Small intestine (tissue), 7 donors: ENCODE data around the gene USP48. TPM values are rescaled to one million over a fixed set of nuclear protein-coding genes. Genes with fewer than 3 reads are reported as not detected.

Experiments used
- DNase-seq, 2 donors: peaks; one replicate each; pipeline versions ENCODE4 v3.0.0 to v3.0.0-alpha.2; 2013
- FAIRE-seq: peaks from 2 replicates; lab custom pipeline; 2012; peaks lifted over from hg19 to GRCh38; lab: Jason Lieb, UNC
- H3K27ac ChIP-seq, 3 donors: one replicate each; pipeline ENCODE4 v1.5.1; 2013; ENCODE audit warnings: low read length in 2 of 3, mild to moderate bottlenecking in 2 of 3, control low read depth in 1 of 3, inconsistent platforms in 1 of 3, low read depth in 1 of 3, moderate library complexity in 1 of 3
- H3K27me3 ChIP-seq, 3 donors: one replicate each; pipeline ENCODE4 v1.6.1; 2013; ENCODE audit warnings: low read length in 3 of 3, inconsistent platforms in 1 of 3; ENCODE audit not compliant: control insufficient read depth in 3 of 3, insufficient read depth in 3 of 3
- H3K36me3 ChIP-seq, 3 donors: one replicate each; pipeline ENCODE4 v1.6.1; 2013; ENCODE audit warnings: low read length in 3 of 3, inconsistent platforms in 1 of 3, low read depth in 1 of 3, mild to moderate bottlenecking in 1 of 3, moderate library complexity in 1 of 3; ENCODE audit not compliant: control insufficient read depth in 3 of 3, insufficient read depth in 2 of 3
- H3K4me1 ChIP-seq, 3 donors: one replicate each; pipeline ENCODE4 v1.6.1; 2013; ENCODE audit warnings: low read length in 2 of 3, inconsistent platforms in 1 of 3, low read depth in 1 of 3, mild to moderate bottlenecking in 1 of 3, moderate library complexity in 1 of 3; ENCODE audit not compliant: control insufficient read depth in 3 of 3, insufficient read depth in 2 of 3
- H3K4me3 ChIP-seq, 3 donors: one replicate each; pipeline ENCODE4 v1.5.1; 2013; ENCODE audit warnings: low read length in 3 of 3, control low read depth in 1 of 3, inconsistent platforms in 1 of 3, low read depth in 1 of 3, mild to moderate bottlenecking in 1 of 3, moderate library complexity in 1 of 3
- H3K9me3 ChIP-seq, 2 donors: one replicate each; pipeline ENCODE4 v1.6.1; 2013; ENCODE audit warnings: low read depth in 1 of 2, low read length in 1 of 2; ENCODE audit not compliant: control insufficient read depth in 2 of 2, insufficient read depth in 1 of 2
- WGBS, 3 donors: extraction: QIAGEN DNeasy Blood & Tissue Kit; methylation state at CpG; one replicate each; pipeline ENCODE4 v1.1.7; 2013; 5-methylcytosine and 5-hydroxymethylcytosine counted together
- polyA plus RNA-seq, 4 donors: library from polyadenylated mRNA; stranded (reverse) in 3 of 4; unstranded in 1 of 4; fragments of 200-250 nt in 3 of 4; fragments of 120-200 nt in 1 of 4; gene quantifications; one replicate each; pipeline versions ENCODE4 v1.2.1 to v1.2.3, GENCODE V29; 2013
- donor health status: healthy with polysubstance abuse.
- donor health status: control.
- donor health status: control.
- donor health status: Bipolar disorder and iron deficiency.
- donor health status: healthy.

The USP48 gene
- polyA plus RNA-seq, 4 donors, result 15.1 to 43.1 (median 17.8) TPM

- Histone ChIP-seq H3K27ac (no peak overlapping the region), H3K4me1 (peaks cover 0 to 4% (median 0%) of the 10 kb centered on the region in 3 donors), H3K36me3 (peaks cover 0 to 5% (median 0%) of the 10 kb centered on the region in 3 donors), H3K4me3 (no peak overlapping the region), H3K9me3 (no peaks in the 10 kb centered on the region), H3K27me3 (no peaks in the 10 kb centered on the region)
- WGBS, 3 donors, result 83 to 89% (median 88%) methylated on average over 19 of the region's 19 CpGs
- no peak for FAIRE-seq
- no peak for DNase-seq
Observed at GRCh38 chr1:21641967-21642739, 140.8 kb downstream of the USP48 start.

DNA sequence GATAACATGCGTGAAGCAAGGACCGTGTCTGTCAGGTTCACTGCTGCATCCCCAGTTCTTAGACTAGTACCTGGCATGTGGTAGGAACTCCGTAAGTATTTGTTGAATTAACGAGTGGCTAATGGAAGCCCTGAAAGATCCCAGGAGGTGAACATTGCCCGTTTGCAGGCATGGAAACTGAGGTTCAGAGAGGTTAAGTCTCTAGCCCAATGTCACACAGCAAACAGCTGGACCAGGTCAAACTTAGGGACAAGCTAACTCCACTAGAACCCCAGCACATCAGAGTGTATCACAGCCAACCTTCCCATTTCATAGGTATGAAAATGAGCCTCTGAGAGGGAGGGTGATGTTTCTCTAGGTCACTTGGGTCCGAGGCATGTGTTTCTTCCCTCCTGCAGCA is 141.4 kb downstream of the USP48 start:
- 81 to 84% (median 83%) methylated on average over 6 of the region's 6 CpGs for WGBS, 3 donors
- FAIRE-seq (no peak), DNase-seq (no peak)
- Histone ChIP-seq H3K27me3 (no peaks in the 10 kb centered on the region), H3K27ac (no peak overlapping the region), H3K36me3 (peaks cover 0 to 5% (median 0%) of the 10 kb centered on the region in 3 donors), H3K4me3 (no peak overlapping the region), H3K9me3 (no peaks in the 10 kb centered on the region), H3K4me1 (peaks cover 0 to 4% (median 0%) of the 10 kb centered on the region in 3 donors)

DNA sequence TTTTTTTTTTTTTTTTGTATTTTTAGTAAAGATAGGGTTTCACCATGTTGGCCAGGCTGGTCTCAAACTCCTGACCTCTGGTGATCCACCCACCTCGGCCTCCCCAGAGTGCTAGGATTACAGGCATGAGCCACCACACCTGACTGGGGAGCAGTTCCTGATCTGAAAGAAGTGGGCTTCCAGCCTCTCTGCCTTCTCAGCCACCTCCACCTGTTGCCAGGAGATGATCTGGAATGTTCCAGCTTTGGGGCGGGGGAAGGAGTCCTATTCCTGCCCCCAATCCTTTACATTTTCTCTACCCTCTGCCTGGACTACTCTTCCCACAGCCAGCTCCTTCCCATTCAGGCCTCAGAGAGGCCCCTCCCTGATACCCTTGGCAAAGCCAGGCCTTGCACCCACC is 141.9 kb downstream of the USP48 start:
- no peak overlapping the region for H3K4me3 ChIP-seq
- no peaks in the 10 kb centered on the region for H3K27me3 ChIP-seq
- H3K27ac ChIP-seq, result no peak overlapping the region
- 91 to 100% (median 95%) methylated on average over 2 of the region's 2 CpGs for WGBS, 3 donors
- no peak for DNase-seq
- FAIRE-seq, result no peak
- no peaks in the 10 kb centered on the region for H3K9me3 ChIP-seq
- peaks cover 0 to 4% (median 0%) of the 10 kb centered on the region in 3 donors for H3K4me1 ChIP-seq
- H3K36me3 ChIP-seq, result peaks cover 0 to 5% (median 0%) of the 10 kb centered on the region in 3 donors

- no peak overlapping the region for H3K27ac ChIP-seq
- no peaks in the 10 kb centered on the region for H3K9me3 ChIP-seq
- peaks cover 0 to 4% (median 0%) of the 10 kb centered on the region in 3 donors for H3K4me1 ChIP-seq
- no peak overlapping the region for H3K4me3 ChIP-seq
- FAIRE-seq (no peak), DNase-seq (no peak)
- WGBS, 3 donors, result 90 to 95% (median 94%) methylated on average over 6 of the region's 6 CpGs
- H3K27me3 ChIP-seq, result no peaks in the 10 kb centered on the region
- peaks cover 0 to 5% (median 0%) of the 10 kb centered on the region in 3 donors for H3K36me3 ChIP-seq
Observed at GRCh38 chr1:21640653-21641052, 142.3 kb downstream of the USP48 start.

GRCh38 chr1:21639594-21640041 is 143.3 kb downstream of the USP48 start:
- Histone ChIP-seq H3K27ac (peak overlapping the region in 2 of 3 donors; percentile 2 to 29), H3K4me1 (peaks cover 0 to 4% (median 0%) of the 10 kb centered on the region in 3 donors), H3K36me3 (peaks cover 0 to 5% (median 0%) of the 10 kb centered on the region in 3 donors), H3K9me3 (no peaks in the 10 kb centered on the region), H3K4me3 (no peak overlapping the region), H3K27me3 (no peaks in the 10 kb centered on the region)
- peak; percentile 46 to 47 for DNase-seq
- 41 to 55% (median 49%) methylated on average over 17 to 24 of the region's 24 CpGs for WGBS, 3 donors
- FAIRE-seq, result no peak

DNA sequence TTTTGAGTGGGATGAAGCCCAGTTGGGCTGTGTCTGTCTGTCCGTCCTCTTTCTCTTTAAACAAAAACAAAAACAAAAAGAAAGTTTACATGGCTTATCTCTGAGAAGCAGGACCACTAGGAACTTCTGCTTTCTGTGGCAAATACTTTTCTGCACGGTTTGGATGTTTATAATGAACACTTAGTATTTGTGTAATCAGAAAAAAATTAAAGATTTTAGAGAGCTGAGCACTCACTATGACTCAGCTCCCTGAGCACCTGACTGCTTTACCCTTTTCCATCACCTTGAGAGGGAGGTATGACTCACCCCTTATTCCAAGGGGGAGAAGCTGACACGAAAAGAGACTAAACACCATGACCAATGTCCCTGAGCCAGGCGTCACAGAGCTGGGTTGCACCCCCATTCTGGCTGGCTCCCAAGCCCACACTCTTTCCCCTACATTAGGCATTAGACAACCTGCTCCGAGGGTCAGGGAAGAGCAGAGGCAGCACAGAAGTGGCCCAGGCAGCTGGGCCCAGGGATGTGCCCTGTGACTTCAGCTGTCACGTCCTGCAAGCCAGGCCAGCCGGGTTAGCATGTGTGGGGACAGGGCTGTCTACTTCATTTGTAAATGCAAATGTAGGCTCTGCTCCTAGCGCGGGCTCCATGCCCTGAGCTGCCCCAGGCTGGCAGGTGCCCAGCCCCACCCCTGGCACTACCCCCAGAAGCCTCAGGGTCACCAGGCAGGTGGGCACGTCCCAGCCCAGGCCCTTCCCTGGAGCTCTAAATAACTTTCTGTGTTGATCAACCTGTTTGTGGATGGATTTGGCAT is 144.2 kb downstream of the USP48 start:
- peak; percentile 57 to 65 for DNase-seq
- Histone ChIP-seq H3K36me3 (peaks cover 0 to 5% (median 0%) of the 10 kb centered on the region in 3 donors), H3K4me3 (no peak overlapping the region), H3K27me3 (no peaks in the 10 kb centered on the region), H3K27ac (peak overlapping the region in 2 of 3 donors; percentile 31), H3K4me1 (peaks cover 0 to 7% (median 0%) of the 10 kb centered on the region in 3 donors), H3K9me3 (no peaks in the 10 kb centered on the region)
- 7 to 25% (median 13%) methylated on average over 10 of the region's 10 CpGs for WGBS, 3 donors
- FAIRE-seq, result no peak

DNA sequence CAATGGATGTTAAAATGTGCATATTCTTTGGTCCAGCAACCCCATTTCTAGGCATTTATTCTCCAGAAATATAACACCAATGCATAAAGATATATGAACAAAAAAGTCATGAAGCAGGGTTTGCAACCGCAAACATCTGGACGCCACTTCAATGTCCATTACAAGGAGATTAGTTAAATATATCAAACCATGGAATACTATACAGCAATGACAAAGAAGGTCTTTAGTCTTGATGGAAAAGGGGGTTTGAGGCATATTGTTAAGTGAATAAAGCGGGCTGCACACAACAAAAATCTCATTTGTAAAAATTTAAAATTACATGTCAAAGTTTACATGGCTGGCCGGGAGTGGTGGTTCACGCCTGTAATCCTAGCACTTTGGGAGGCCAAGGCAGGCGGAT is 145.4 kb downstream of the USP48 start:
- DNase-seq (no peak), FAIRE-seq (no peak)
- WGBS, 3 donors, result 86 to 95% (median 94%) methylated on average over 6 of the region's 6 CpGs
- Histone ChIP-seq H3K9me3 (no peaks in the 10 kb centered on the region), H3K27ac (no peak overlapping the region), H3K4me1 (peaks cover 0 to 7% (median 0%) of the 10 kb centered on the region in 3 donors), H3K4me3 (no peak overlapping the region), H3K36me3 (peaks cover 0 to 3% (median 0%) of the 10 kb centered on the region in 3 donors), H3K27me3 (no peaks in the 10 kb centered on the region)

- peaks cover 0 to 17% (median 0%) of the 10 kb centered on the region in 3 donors for H3K4me1 ChIP-seq
Observed at GRCh38 chr1:21636029-21636428, 146.9 kb downstream of the USP48 start.

More at GRCh38 chr1:21636029-21636428, 146.9 kb downstream of the USP48 start:
- Histone ChIP-seq H3K9me3 (no peaks in the 10 kb centered on the region), H3K27me3 (no peaks in the 10 kb centered on the region), H3K27ac (no peak overlapping the region), H3K4me3 (no peak overlapping the region), H3K36me3 (no peaks in the 10 kb centered on the region)
- FAIRE-seq, result no peak
- 94 to 100% (median 98%) methylated on average over 2 of the region's 2 CpGs for WGBS, 3 donors
- no peak for DNase-seq
